Inflammatory macrophage treated with lipopolysaccharide for 4 hours (primary cell): ENCODE data around the gene CLEC10A.
A peak's percentile ranks its signal among the peaks of the same experiment; 100 is the strongest.
"Not testable (repeated sequence)": the region's sequence is repeated elsewhere in the genome, so short reads cannot be mapped to it uniquely, and the experiment has no call there.

ENCODE experiments used
- DNase-seq: peaks from one replicate; pipeline ENCODE4 v3.0.0-alpha.2; 2020

The CLEC10A gene, protein sequence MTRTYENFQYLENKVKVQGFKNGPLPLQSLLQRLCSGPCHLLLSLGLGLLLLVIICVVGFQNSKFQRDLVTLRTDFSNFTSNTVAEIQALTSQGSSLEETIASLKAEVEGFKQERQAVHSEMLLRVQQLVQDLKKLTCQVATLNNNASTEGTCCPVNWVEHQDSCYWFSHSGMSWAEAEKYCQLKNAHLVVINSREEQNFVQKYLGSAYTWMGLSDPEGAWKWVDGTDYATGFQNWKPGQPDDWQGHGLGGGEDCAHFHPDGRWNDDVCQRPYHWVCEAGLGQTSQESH

DNA sequence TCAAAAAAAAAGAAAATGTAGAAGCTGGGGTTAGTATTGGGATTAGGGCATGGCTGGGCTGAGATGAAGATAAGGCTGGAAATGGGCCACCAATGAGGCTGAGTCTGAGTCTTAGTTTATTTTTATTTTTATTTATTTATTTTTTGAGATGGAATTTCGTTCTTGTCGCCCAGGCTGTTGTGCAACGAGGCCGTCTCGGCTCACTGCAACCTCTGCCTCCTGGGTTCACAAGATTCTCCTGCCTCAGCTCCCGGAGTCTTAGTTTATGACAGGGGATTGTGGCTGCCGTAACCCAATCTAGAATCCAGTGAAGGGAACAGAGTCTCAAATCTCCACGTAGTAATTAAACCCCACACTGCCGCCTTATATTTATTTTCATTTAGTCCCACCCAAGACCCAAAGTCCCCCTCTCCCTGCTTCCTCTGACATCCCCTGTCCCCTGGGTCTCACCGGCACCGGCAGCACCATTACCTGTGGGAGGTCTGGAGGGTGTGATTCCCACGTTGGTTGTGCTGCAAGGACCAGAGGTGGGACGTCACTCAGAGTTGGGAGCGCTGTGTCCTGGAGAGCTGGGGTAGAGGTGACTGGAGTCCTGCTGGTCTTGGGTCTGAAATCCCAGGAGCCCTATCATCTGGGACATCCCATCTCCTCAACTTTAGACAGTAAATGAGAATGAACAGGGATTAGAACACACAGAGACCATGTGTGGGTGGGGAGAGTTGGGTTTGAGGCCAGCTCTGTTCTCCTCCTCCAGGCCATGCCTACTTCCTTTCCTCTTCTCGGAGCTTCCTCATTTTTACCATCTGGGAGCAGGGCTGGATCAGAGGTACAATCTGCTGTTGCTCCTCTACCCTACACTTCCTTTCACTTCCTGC, at the start of gene CLEC10A:
CLEC10A (minus strand) TSS at position 671 of the 875 bp plus-strand sequence. CDS start 1,439 bp downstream, outside the sequence.
- DNase-seq, result peak; percentile 80

DNA sequence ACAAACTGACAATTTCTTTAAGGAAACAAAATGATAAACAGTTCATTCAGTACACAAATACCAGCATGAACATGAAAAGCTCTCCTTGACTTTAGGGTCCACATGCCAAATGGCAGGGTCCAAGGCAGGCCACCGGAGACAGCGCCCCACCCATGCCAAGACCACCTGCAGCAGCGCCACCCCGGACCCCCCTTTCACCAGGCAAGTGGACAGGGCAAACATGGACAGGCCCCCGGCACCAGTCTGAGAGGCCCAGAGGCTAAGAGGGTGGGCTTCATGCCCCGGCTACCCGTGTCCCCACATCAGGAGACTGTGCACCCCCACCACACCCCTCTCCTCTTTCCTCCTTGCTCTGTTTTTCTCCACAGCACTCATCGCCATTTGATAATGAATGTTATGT, 49.3 kb upstream of the CLEC10A start:
- DNase-seq, result no peak

DNA sequence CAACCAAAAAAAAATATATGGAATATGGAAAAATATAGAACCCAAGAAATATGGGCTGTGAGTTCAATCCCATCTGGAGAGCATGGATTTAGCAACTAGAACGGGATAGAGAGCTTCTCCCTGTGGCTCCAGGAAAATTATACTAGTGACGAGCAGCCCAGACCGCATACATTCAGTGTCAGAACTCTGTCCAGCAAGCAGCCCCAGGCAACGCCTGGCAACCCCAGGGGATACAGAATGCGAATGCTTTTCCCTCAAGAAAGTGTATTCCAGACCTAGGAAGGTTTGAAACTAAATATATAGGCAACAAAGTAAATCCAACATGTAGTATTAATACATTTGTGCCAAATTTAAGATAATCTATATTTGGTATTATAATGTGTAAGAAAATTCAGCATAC, 48.1 kb upstream of the CLEC10A start:
- no peak for DNase-seq

DNA sequence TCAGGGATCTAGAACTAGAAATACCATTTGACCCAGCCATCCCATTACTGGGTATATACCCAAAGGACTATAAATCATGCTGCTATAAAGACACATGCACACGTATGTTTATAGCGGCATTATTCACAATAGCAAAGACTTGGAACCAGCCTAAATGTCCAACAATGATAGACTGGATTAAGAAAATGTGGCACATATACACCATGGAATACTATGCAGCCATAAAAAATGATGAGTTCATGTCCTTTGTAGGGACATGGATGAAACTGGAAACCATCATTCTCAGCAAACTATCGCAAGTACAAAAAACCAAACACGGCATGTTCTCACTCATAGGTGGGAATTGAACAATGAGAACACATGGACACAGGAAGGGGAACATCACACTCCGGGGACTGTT, 47.5 kb upstream of the CLEC10A start:
- not testable (repeated sequence) for DNase-seq

DNA sequence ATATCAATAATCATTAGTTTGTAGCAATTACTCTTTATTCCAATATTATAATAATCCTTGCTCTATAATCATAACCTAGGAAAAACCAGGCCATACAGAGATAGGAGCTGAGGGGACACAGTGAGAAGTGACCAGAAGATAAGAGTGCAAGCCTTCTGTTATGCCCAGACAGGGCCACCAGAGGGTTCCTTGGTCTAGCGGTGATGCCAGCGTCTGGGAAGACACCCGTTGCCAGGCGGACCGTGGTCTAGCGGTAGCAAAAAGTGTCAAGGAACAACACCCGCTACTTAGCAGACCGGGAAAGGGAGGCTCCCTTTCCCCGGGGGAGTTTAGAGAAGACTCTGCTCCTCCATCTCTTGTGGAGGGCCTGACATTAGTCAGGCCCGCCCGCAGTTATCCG, 46.3 kb upstream of the CLEC10A start:
- DNase-seq, result not testable (repeated sequence)

DNA sequence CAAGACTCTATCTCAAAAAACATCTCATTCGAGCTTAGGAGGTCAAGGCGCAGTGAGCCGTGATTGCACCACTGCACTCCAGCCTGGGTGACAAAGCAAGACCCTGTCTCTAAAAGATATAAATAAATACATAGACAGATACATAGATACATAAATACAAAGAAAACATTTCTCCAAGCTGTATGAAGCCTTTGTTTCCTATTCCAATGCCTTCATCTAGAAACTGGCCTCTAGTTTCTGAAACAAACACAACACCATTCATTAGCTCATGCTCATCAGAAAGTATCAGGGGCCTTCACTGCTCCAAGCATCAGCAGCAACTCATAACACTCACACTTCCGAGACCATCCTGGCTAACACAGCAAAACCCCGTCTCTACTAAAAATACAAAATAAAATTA, 44.9 kb upstream of the CLEC10A start:
- DNase-seq, result no peak

DNA sequence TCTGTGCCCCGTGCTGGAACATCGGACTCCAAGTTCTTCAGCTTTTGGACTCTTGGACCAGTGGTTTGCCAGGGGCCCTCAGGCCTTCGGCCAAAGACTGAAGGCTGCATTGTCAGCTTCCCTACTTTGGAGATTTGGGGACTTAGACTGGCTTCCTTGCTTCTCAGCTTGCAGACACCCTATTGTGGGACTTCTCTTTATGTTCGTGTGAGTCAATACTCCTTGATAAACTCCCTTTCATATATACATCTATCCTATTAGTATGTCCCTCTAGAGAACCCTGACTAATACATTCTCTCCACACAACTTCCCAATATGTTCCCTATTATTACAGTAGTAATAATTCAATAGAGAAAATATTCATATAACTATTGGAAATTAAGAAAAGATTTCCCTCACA, 43.8 kb upstream of the CLEC10A start:
- no peak for DNase-seq

DNA sequence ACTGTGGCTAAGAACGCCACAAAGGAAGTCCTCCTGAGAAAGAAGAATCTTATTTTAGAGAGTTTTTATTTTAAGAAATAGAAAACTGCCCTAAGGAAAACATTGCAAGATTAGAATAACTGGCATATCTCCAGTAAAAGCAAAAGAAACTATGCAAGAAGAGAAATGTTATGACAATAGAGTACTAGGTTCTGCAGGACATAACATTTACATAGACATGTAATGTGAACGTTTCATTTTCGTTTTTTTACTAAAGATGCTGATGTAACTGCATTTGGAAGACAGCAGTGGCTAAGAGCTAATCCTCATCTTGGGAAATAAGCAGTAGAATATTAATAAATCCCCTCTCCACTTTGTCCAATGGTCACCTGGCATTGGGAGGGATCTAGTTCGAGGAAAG, 42.3 kb upstream of the CLEC10A start:
- peak; percentile 82 for DNase-seq

DNA sequence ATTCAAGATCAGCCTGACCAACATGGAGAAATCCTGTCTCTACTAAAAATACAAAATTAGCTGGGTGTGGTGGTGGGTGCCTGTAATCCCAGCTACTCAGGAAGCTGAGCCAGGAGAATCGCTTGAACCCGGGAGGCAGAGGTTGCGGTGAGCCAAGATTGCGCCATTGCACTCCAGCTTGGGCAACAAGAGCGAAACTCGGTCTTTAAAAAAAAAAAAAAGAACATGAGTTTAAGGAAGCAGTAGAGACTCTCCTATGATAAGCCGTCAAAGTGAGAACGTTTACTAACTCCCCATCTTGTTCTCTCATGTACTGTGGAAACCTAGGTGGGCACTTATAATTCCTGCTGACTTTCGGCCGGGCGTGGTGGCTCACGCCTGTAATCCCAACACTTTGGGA, 40.6 kb upstream of the CLEC10A start:
- DNase-seq, result peak; percentile 78

DNA sequence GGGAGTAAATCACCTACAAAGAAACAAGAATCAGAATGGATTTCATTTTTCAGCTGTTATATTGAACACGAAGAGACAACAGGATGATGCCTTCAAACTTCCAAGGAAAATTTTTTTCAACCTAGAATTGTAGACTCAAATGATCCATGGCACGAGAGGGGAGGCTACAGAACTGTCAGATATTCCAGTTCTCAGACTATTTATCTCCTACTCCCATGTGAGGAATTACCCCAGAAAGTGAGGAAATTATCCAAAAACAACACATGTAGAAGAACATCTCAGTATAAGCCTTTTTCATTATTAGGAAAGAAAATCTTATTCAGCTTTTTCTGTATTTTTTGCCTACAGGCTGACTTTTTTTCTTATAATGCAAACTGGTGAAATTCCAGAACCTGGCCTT, 40.1 kb upstream of the CLEC10A start:
- DNase-seq, result no peak

DNA sequence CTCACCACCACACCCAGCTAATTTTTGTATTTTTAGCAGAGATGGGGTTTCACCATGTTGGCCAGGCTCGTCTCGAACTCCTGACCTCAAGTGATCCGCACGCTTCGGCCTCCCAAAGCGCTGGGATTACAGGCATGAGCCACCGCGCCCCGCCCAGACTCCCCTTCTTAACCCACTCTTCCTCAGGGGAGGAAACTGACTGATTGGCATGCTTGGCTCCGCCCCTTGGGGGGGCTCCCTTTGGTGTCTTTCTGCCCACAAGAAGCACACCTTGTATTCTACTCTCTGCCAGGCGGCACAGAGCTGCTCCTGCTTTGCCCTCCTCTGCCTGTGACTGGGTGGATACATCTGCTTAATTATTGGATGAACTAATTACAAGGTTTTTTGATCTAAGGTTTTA, 39.3 kb upstream of the CLEC10A start:
- DNase-seq, result no peak

DNA sequence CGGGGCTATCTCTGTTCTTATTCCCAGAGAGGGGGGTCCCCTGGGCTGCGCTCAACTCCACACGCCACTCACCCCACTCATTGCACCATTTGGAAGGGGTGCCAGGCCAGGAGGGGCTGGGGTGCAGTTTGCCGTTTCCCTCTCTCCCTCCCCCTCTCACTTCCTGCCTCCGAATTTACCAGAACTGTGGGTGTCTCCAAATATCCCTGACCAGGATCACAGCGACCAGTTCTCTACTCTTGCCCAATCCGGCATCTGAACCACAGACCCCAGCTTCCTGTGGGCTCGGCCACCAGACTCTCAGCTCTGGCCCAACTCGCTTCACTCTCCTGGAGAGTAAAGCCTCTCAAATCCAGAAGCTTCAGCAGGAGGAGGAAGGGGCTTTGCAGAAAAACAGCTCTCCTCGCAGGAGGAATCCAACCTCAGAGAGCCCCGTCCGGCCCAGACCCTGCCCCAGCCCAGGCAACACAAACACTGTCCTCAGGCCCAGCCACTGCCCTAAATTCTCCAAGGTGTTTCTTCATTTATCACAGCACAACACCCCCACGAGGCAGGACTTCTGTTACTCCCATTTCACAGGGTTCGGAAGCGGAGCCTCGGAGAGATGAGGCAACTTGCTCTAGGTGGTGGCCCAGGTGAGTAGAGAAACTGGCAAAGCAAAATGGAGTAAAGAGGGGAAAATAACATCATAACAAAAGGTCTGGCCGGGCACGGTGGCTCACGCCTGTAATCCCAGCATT, 35.0 kb upstream of the CLEC10A start:
- no peak for DNase-seq

DNA sequence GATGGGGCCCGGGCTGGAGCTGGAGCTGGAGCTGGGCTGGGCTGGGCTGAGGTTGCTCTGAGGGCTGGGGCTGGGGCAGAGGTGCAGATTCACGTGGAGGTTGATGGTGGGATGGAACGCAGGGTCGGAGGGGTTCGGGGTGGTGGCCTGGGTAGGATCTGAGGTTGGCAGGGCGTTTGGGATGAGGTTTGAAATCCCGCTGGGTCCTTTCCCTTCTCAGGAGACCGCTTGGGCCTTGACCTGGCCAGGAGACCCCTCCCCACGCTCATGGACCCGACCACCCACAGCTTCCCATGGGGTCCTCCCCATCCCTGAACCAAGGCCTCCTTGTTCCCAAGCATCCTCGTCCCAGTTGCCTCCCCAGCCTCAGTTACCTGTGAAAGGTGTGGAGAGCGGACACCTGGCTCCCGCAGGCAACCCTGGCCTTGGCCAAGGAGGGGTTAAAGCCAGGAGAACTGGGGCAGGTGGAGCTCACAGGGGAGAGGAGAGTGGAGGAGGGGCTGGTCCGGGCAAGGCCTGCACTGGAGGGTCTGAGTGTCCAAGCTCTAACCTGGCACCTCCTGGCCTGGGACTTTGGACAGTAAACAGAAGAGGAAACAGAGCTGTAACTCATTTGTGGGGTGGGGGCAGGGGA, 34.3 kb upstream of the CLEC10A start, which contains the start of gene ASGR2:
ASGR2 (minus strand) TSS at position 582 of the 634 bp plus-strand sequence. CDS start 582 bp downstream, outside the sequence.
- no peak for DNase-seq

DNA sequence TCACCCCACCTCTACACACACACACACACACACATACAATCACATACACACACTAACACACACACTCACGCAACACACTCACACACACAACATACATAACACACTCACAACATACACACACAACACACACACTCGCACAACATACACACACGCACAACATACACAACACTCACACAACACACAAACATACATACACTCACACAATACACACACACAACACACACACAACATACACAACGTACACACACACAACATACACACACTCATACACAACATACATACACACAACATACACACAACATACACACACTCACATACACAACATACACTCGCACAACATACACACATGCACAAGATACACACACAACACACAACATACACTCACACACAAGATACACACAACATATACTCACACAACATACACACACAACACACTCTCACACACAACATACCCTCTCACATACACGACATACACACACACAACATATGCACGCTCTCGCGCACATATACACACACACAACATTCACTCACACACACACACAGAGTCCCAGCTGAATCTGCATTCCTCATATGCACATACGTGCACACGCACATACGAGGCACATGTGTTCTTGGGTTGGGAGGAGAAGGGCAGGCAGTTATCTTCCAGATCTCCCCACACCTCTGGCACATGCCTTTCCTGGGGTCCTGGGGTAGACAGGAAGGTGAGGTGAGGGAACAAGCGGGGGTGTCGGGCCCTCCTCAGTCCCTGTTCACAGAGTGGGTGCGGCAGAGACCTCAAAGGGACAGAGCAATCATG, 33.4 kb upstream of the CLEC10A start:
- DNase-seq, result no peak

DNA sequence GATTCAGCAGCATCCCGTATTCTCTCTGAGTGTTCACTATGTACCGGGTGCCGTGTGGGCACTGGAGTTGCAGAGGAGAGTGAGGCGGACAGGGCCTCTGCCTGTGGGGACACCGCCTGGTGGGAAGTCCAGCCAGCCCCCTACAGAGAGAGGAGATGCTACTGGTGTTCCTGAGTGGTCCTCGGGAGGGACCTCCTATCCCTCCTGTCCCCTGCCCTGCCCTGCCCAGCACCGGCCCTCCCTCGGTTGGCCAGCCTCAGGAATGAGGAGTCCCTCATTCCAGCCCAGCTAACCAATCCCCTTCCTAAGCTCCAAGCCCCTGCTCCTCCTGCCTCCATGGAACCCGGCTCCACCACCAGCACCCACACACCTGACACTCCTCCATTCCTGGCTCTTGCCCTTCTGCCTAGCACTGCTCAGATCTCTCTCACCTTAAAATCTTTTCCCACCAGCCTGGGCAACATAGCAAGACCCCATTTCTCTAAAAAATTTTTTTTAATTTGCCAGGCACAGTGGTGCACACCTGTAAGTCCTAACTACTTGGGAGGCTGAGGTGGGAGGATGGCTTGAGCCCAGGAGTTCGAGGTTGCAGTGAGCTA, 32.6 kb upstream of the CLEC10A start:
- no peak for DNase-seq

DNA sequence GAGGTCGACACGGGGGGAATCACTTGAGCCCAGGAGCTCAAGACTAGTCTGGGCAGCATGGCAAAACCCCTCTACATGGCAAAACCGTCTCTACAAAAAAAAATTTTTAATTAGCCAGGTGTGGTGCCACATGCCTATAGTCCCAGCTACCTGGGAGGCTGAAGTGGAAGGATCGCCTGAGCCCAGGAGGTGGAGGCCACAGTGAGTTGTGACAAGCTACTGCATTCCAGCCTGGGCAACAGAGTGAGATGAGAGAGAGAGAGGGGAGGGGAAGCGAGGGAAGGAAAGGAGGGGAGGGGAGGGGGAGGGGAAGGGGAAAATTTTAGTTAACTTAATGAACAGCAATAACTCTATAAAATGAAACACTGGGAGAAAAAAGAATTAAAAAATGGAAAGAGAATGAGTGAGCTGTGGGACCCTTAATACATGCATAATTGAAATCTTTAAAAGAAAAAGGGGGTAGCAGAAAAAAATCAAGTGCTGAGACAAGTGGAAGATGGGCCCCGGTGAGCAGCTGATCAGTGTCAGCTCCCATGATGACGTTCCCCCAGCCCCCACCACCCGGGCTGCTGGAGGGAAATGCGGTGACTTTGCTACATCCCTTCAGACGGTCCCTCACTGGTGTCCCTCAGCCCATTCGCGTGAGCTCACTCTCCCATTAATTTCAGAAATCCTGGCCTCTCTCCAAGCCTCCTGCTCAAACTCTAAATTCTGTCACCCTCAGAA, 31.9 kb upstream of the CLEC10A start:
- no peak for DNase-seq

DNA sequence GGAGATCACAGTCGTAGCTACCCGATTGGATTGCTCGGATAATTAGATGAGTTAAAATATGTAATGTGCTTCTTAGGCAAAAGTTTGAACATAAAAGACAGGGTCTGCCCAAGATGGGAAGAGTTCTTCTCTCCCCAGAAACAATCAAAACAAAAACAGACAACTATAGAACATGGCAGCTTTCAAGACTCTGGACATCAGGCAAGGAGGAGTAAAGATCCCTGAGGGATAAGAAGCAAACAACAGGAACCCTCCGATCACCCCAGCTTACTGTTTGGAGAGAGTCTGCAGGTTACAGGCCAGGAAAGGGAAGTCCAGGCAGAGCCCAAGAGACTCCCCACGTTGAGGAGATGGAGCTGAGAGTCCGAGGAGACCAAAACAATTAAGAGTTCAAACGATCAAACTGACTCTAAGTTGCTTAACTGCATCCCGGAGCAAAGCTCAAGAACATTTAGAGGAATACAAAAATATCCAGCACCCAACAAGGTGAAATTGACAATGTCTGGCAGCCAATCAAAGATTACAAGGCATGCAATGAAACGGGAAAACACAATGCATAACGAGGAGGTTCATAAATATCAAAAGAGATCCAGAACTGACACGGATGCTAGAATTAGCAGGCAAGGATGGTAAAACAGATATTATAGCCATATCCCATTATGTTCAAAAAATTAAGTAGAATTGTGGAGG, 30.7 kb upstream of the CLEC10A start:
- no peak for DNase-seq

DNA sequence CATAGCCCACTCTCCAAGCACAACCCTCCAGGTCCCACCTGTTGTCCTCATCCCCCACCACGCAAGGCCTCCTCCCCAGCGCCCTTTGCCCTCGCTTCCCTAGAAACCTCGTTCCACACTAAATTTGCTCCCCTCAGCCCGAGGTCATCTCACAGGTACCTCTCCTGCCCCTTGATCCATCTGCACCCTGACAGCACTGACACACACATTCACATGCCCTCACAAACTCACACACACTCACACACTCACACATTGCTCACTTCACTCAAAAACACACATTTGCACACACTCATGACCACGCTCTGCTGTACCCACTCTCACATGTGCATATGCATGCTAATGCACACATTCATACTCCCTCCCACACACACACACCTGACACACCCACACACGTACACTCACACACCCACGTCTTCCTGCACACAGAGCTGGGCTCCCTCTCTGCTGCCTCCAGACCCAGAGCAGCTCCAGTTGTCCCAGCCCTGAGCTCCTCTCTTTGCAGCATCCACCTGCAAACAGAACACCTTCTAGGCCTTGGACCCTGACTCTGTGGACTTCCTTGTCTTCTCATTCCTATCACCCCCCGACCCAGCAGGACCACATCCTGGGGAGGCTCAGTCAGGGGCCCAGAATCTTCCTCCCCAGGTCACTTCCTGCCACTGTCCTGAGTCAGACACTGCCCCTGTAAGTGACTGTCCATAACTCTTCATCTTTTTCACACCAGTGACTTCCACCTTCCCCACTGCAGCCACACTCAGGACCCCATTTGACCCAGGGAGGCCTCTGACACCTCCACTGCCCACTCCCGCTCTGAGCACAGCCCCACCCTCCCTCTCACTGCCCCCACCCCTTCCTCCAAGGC, 29.6 kb upstream of the CLEC10A start:
- DNase-seq, result no peak

DNA sequence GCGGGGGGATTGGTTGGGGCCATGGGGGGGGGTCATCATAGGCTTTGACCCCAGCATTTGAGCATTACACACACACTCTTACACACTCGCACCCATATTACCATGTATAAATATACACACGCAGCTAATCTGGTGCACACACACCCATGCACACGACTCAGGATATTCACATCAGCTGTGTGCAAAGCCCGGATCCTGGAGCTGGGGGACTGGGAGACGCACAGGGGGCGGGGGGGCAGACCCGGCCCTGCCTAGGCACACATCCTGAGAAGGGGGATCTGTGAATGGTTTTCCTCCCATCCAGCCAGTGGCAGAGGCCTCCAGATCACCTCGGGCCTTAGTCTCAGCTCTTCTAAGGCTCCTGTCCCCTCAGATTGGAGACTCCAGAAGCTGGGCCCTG, 28.9 kb upstream of the CLEC10A start:
- no peak for DNase-seq
